Measurements from ENCODE around the gene ACR.

DNA sequence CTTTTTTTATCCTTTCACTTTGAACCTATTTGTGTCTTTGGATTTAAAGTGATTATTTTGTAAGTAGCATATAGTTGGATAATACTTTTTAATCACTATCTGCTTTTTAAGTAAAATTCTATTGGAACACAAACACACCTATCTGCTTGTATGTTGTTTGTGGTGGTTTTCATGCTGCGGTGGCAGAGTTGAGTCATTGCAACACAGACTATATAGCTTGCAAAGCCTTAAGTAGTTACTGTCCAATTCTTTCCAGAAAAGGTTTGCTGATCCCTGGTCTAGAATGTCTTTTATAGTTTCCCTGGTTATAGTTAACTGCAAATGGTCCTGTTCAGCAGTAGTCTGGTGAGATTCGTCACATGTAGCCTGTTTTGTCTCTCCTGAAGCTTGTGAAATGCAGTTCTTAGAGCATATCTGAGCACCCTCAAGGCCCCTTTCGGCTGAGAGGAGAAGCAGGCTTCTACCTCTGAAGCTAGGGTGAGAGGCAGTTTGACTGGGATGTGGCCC, 43.9 kb upstream of the ACR start:
- TF ChIP-seq, protein P1, sequence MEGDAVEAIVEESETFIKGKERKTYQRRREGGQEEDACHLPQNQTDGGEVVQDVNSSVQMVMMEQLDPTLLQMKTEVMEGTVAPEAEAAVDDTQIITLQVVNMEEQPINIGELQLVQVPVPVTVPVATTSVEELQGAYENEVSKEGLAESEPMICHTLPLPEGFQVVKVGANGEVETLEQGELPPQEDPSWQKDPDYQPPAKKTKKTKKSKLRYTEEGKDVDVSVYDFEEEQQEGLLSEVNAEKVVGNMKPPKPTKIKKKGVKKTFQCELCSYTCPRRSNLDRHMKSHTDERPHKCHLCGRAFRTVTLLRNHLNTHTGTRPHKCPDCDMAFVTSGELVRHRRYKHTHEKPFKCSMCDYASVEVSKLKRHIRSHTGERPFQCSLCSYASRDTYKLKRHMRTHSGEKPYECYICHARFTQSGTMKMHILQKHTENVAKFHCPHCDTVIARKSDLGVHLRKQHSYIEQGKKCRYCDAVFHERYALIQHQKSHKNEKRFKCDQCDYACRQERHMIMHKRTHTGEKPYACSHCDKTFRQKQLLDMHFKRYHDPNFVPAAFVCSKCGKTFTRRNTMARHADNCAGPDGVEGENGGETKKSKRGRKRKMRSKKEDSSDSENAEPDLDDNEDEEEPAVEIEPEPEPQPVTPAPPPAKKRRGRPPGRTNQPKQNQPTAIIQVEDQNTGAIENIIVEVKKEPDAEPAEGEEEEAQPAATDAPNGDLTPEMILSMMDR (IDR thresholded peaks at IDR 0.05): no peak
- TF ChIP-seq POLR2A (IDR thresholded peaks at IDR 0.05): no peak

Data from Peyer's patch (tissue), 4 donors.